GM19351 (cell line): Measurements from ENCODE around the gene ABHD17A.
A peak's percentile ranks its signal among the peaks of the same experiment; 100 is the strongest.
"Not testable (repeated sequence)": the region's sequence is repeated elsewhere in the genome, so short reads cannot be mapped to it uniquely, and the experiment has no call there.

Source experiments
- ATAC-seq: cut with Tn5 transposase; IDR thresholded peaks from one replicate; pipeline ENCODE4 v1.9.1; 2021; ENCODE audit warnings: mild to moderate bottlenecking, moderate library complexity; ENCODE audit not compliant: unreplicated experiment

Gene ABHD17A

GRCh38 chr19:1911098-1911497, 25.8 kb upstream of the ABHD17A start:
- no peak for ATAC-seq

- no peak for ATAC-seq
Observed at GRCh38 chr19:1910177-1910576, 24.9 kb upstream of the ABHD17A start.

- no peak for ATAC-seq
Observed at GRCh38 chr19:1909761-1910080, 24.4 kb upstream of the ABHD17A start.

GRCh38 chr19:1908364-1908678, 23.0 kb upstream of the ABHD17A start:
- no peak for ATAC-seq

DNA sequence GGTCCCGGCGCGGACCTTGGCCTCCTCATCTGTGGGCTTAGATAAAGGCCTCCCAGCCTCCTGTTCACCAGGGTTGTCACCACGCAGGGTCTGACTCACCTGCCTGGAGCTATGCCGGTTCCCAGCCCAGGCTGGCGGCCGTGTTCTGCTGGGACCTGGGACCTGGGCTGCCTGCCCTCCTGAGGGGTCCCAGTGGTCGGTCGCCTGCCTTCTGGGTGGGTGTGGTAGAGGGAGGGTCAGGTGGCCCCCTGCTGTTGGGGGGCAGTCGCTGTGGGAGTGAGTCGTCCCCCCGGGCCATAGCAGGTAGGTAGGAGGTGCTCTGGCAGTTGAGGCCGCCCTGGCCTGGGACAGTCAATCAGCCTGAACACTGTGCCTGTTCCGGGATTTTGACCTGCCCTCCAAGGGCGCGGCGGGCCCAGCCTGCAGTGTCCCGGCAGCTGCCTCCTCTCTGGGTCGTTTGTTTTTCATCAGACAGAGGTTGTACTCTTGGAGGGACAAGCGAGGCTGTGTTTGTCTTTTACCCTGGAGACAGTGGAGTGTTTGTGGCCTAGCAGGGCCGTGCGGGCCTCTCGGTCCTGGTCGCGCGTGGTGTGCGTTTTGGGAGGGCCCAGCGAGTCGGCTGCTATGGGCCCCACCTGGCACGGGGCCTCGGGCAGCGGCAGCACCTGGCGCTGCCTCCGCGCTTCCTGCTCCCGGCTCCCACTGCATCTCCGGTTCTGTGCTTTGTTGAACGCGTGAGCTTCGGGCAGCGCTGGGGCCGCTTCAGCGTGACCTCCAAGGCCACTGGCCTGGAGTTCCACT, 22.5 kb upstream of the ABHD17A start:
- no peak for ATAC-seq

- no peak for ATAC-seq
Observed at GRCh38 chr19:1906985-1907562, 21.8 kb upstream of the ABHD17A start.

GRCh38 chr19:1905863-1906375, 20.6 kb upstream of the ABHD17A start:
- ATAC-seq = no peak

GRCh38 chr19:1905110-1905862, 20.0 kb upstream of the ABHD17A start, which contains the start of the genes ADAT3 and SCAMP4:
Gene ADAT3 (plus strand): TSS chr19:1905399. CDS start chr19:1912048, 6,649 bp downstream.
Gene SCAMP4 (plus strand): TSS chr19:1905399. CDS start chr19:1915020, 9,621 bp downstream.
- ATAC-seq = peak; percentile 85

DNA sequence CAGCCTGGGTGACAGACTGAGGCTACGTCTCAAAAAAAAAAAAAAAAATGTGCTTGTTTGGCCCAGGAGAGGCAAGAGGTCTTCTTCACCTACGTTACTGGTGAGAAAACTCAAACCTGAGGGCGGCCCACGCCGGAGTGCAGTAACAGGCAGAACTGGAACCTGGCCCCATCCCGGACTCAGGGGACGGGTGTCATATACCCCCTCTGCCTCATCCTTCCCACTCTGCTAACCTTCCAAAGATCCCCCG, 19.5 kb upstream of the ABHD17A start:
- ATAC-seq = no peak

- ATAC-seq = no peak
Observed at GRCh38 chr19:1902923-1903322, 17.6 kb upstream of the ABHD17A start.

GRCh38 chr19:1901940-1902404, 16.7 kb upstream of the ABHD17A start:
- no peak for ATAC-seq

DNA sequence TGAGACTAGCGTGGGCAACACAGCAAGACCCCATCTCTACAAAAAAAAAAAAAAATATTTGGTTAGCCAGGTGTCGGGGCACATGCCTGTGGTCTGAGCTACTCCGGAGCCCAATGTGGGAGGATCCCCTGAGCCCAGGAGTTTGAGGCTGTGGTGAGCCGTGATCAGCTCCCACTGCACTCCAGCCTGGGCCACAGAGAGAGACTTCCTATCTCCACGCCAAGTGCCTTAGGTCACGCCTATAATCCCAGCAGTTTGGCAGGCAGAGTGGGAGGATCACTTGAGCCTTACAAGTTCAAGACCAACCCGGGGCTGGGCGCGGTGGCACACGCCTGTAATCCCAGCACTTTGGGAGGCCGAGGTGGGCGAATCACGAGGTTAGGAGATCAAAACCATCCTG, 11.2 kb upstream of the ABHD17A start:
- no peak for ATAC-seq

DNA sequence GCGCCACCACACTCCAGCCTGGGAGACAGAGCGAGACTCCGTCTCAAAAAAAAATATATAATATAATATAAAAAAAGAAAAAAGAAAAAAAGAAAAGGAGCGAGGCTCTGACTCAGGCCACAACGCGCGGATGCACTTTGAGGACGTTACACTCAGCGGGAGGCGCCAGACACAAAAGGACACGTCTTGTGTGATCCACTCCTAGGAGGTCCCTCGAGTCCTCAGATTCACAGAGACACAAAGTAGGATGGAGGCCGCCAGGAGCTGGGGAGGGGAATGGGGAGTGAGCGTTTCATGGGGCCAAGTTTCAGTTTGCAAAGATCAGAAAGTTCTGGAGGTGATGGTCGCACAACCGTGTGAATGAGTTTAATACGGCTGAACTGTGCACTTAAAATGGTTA, 8.5 kb upstream of the ABHD17A start:
- ATAC-seq = no peak

DNA sequence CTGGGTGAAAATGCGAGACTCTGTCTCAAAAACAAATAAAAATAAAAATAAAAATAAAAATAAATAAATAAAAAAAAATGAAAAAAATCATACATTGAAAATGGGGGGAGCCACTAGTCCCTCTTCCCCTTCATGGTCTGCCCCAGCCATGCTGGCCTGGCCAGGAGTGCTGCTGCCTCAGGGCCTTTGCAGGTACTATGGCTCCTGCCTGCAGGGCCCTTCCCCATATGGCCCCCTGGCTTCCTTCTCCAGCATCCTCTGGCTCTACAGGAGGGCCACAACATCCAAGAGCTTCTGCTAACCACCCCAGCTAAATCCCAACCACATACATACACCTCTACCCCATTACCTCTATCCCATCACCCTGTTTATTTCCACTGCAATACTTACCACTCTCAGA, 4.6 kb upstream of the ABHD17A start:
- ATAC-seq = no peak

DNA sequence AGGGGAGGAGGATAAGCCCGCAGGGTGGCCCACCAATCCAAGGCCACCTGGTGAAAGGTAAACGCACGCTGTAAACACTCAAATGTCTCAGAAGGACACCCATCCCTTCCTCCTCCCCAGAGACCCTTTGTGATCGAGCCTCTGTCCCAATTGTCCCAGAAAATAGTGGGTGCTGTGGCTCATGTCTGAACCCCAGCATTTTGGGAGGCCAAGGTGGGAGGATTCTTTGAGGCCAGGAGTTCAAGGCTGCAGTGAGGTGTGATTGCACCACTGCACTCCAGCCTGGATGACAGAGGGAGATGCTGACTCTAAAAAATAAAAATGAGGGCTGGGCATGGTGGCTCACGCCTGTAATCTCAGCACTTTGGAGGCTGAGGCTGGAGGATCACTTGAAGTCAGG, 3.1 kb upstream of the ABHD17A start:
- no peak for ATAC-seq

DNA sequence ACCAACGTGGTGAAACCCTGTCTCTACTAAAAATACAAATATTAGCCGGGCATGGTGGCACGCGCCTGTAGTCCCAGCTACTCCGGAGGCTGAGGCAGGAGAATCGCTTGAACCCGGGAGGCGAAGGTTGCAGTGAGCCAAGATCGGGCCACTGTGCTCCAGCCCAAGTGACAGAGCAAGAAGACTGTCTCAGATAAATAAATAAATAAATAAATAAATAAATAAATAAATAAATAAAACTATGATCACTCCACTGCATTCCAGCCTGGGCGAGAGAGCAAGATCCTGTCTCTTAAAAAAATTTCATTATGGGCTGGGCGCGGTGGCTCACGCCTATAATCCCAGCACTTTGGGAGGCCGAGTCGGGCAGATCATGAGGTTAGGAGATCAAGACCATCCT, 1.1 kb upstream of the ABHD17A start:
- ATAC-seq = not testable (repeated sequence)

- no peak for ATAC-seq
Observed at GRCh38 chr19:1884719-1885334, 469 bp downstream of the ABHD17A start.

DNA sequence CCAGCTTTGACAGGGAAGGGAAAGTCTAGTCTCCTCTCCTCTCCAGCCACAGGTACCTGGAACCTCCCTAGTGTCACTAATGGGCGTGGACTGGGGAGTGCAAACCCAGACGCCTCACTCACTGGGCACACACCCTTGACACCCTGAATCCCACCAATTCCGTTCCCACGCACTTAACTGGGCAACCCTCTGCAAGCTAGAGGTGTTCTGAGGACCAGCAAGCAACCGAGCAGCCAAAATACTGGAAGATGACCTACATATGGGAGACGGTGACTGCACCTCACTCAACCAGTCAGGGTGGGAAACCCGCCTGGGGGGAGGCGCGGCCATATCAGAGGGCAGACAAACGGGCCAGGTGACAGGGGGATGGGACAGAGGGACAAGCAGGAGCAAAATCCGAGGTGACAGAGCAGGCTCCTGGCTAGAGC, 991 bp downstream of the ABHD17A start:
- ATAC-seq = no peak

DNA sequence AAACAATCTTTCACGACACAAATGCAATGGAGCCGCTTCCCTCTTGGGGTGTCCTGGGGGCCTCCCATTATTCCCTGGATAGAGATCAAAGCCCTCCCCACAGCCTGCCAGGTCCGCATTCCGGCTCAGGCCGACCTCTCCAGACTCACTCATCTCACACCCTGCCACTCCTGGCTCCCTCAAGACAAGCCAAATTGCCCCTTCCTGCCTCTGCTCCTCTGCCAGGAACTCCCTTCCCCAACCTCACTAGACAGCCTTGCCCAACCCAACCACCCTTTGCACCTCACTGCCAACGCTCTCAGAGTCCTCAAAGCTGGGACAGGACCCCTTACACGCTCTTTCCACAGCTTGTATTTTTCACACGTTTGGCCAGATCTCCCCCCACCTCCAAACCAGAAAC, 1.5 kb downstream of the ABHD17A start:
- no peak for ATAC-seq

DNA sequence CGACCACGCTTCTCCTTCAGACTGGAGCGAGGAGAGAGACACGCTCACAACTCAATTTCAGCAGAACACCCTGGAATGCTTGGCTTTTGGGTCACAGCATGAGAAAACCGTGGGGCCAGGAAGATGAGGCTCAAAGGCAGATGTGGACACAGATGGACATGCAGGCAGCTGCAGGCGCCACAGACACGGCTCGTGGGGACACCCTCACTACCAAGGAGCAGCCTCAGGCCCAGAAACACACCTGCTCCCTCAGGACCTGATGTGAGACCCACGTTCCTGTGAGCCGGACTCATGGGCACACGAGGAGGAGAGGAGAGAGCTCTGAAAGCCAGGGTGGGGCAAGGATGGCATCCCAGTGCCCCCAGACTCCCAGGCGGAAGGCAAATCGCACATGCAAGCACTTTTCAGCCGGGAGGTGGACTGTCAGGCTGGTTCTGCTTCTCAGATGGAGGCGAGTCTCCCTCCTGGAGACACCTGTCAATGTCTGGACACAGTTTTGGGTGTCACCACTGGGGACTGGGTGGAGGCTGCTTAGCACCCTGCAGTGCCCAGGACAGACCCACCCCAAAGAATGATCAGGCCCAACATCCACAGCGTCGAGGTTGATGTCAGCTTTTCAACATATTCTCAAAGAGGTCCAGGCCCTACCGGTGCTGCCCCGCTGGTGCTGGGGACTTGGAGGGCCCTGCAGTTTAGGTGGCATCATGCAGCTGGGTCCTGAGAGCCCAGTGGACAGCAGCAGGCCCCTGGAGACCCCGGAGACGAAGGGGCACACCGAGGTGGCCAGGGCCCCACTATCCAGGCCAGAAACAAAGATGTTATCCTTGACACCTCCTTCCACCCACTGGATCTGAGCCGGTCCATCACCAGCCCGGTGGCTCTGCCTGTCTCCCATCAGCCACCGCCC, 2.3 kb downstream of the ABHD17A start:
- no peak for ATAC-seq
